ENCODE data around the gene TPX2. TPM values are rescaled to one million over a fixed set of nuclear protein-coding genes. Genes with fewer than 3 reads are reported as not detected.
"Not testable (repeated sequence)": the region's sequence is repeated elsewhere in the genome, so short reads cannot be mapped to it uniquely, and the experiment has no call there.

Gene TPX2
- total RNA-seq, 1 experiment from 2014 or later, result 164 TPM

DNA sequence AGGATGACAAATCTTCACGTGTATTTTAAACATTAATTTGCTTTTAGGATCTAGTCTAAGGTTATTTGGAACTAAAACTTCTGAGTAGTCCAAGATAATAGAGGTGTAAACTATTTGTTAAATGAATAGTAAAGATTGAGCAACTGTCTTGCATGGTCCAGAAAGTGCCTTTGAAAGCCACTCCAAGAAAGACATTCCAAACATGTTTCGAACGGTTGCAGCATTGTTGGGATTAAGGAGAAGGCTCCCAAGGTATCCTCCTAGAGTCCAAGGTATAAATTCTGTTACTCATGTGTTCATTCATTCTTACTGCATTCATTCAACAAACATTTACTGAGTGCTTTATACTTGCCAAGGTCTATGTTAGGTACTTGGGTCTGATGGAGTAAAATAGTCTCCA lies 51.3 kb downstream of the TPX2 start:
- in situ Hi-C loops (cut with HindIII; ENCODE audit: low pct_unique_long_range_greater_than_20kb, low sequenced_read_pairs), result no loop called here
- DNase-seq (ENCODE audit: low read depth), result no peak

DNA sequence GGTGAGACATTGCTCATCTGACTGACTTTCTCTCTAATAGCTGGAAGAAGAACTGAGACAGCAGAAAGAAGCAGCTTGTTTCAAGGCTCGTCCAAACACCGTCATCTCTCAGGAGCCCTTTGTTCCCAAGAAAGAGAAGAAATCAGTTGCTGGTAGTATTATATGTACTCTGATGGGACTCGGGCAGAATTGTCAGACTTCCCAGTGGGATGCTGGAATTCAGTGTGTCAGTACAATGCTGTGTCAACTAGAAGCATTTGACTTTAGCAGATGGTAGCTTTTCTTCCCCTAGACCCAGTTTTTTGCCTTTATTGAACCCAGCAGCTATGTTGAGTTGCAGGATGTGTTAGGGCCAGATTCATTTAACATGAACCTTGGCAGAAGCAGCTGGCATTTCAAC lies 58.3 kb downstream of the TPX2 start:
- in situ Hi-C loops (cut with HindIII; ENCODE audit: low pct_unique_long_range_greater_than_20kb, low sequenced_read_pairs), result no loop called here
- DNase-seq (ENCODE audit: low read depth), result no peak

DNA sequence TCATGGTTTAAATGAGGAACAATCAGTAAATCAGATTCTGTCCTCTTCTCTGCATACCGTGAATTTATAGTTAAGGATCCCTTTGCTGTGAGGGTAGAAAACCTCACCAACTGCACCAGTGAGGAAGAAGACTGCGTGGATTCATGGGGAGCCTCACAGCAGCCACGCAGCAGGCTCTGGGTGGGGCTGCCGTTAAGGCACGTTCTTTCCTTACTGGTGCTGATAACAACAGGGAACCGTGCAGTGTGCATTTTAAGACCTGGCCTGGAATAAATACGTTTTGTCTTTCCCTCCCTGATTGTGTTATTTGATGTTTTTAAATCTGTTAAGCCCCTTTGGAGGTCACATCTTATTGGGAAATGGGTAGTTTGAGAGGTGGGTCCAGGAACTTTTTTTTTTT lies 62.4 kb downstream of the TPX2 start:
- in situ Hi-C loops (cut with HindIII; ENCODE audit: low pct_unique_long_range_greater_than_20kb, low sequenced_read_pairs), result no loop called here
- no peak for DNase-seq (ENCODE audit: low read depth)

DNA sequence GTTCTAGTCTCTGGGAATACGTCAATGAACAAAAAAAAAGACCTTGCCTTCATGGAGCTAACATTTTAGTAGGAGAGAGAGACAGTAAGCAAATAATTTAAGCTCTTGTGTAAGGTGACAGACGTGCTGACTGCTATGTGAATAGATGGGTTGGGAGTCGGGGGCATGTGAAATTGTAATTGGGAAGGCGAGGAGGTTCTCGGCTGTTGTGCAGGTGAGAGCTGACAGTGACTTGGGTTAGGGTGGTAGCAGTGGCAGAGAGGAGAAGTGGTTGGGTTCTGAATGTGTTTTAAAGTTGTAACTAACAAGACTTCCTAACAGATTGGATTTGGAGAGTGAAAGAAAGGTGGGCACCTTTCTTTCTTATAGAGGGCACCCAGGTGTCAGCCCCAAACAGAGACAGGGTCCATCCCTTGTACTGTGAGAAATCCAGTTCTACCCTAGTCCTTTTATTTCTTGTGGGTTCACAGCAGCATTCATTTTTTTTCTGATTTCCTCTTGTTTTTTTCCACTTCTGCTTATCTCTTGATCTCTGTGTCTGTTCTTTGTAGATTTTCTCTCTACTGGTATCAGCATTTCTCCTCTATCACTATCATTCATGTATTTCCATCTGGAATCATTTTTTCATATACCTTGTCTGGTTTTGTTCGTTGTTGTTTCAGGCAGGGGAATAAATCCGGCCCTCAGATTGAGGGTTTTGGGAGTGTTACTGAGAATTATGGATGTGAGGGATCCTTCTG lies 64.6 kb downstream of the TPX2 start:
- in situ Hi-C loops (cut with HindIII; ENCODE audit: low pct_unique_long_range_greater_than_20kb, low sequenced_read_pairs), result no loop called here
- DNase-seq (ENCODE audit: low read depth), result no peak

DNA sequence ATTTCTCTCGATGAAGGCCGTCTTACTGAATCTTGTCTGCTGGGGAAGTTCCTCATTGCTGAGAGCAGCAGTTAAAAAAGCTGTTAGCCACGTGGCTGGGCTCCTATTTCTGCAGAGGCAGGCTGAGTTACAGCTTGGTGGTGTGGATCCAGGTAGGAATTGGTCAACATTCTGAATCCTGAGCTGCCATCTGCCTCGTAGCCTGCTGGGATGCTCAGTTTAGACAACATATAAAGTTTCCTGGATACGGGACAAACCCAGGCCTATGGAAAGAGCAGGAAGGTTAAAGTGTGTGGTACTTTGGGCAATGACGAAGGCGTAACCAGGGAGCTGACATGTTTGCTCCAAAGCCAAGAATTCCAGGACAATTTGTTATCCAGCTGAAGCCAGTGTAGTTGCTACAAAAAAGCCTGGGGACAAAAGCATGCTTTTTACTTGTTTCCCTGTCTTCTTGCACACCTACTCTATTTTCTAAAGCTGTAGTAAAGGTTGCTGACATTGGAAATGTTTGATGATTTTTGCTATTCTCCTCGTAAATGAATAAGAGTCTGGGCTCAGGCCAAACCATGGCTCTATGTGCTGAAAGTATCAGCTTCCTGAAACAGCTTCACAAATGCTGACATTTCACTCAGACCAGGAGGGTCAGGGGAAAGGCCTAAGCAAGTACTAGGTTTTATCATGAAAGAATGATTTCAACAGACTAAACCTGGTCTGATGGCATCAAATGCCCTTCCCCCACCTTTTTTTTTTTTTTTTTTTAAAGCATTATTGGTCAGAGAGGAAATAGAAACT lies 67.7 kb downstream of the TPX2 start:
- DNase-seq (ENCODE audit: low read depth), result no peak
- in situ Hi-C loops (cut with HindIII; ENCODE audit: low pct_unique_long_range_greater_than_20kb, low sequenced_read_pairs), result no loop called here

DNA sequence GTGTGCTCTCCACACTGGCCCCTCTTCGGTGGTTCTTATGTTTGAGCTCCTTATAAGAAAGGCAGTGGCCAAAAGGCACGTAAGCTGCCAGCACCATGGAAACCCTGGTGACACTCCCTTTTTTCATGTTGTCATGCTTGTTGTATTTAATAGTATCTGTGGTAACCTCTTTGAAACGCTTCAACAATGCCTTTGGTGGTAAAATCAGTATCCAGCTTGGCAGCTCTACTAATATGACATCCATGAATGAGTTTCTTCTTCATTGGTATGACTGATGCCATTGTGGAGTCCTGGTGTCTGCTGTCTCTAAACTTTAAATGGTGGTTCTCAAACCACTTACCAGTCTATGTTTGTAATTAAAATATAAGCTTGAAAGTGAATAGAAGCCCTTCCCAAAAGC lies 69.4 kb downstream of the TPX2 start:
- peak; percentile 27 for DNase-seq (ENCODE audit: low read depth)
- in situ Hi-C loops (cut with HindIII; ENCODE audit: low pct_unique_long_range_greater_than_20kb, low sequenced_read_pairs), result no loop called here

DNA sequence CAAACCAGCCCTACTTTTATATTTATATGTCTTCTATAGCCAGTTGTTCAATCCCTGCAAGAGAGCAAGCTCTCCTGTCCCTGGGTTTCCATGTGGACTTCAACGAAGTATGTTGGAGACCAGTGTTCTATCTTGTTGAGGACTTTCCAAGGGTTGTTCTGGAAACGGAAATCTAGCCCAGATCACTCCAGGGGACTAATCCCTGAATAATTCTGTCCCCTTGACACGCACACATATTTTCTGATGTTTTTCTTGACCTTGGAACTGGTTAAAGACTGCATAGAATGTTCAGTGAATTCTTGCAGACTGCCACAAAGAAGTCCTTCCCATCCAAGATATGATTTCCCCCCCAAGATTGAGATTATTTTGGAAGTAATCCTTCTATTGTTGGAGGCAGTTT lies 70.6 kb downstream of the TPX2 start:
- in situ Hi-C loops (cut with HindIII; ENCODE audit: low pct_unique_long_range_greater_than_20kb, low sequenced_read_pairs), result no loop called here
- no peak for DNase-seq (ENCODE audit: low read depth)

DNA sequence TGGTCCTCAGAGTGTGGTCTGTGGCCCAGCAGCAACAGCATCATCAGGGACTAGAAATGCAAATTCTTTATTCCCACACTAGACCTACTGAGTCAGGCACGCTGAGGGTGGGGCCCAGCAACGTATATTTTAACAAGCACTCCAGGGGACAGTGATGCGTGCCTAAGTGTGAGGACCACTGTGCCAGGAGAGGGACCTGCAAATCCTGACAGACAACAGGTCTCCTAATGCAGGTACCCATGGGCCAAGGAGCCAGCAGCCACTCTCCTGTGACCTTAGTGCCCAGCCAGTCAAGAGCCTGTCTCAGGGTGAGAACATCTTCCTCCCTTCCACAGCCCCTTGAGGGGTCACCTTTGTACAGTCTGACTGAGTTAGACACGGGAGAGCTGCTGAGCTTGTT lies 72.1 kb downstream of the TPX2 start:
- in situ Hi-C loops (cut with HindIII; ENCODE audit: low pct_unique_long_range_greater_than_20kb, low sequenced_read_pairs), result no loop called here
- DNase-seq (ENCODE audit: low read depth), result no peak

DNA sequence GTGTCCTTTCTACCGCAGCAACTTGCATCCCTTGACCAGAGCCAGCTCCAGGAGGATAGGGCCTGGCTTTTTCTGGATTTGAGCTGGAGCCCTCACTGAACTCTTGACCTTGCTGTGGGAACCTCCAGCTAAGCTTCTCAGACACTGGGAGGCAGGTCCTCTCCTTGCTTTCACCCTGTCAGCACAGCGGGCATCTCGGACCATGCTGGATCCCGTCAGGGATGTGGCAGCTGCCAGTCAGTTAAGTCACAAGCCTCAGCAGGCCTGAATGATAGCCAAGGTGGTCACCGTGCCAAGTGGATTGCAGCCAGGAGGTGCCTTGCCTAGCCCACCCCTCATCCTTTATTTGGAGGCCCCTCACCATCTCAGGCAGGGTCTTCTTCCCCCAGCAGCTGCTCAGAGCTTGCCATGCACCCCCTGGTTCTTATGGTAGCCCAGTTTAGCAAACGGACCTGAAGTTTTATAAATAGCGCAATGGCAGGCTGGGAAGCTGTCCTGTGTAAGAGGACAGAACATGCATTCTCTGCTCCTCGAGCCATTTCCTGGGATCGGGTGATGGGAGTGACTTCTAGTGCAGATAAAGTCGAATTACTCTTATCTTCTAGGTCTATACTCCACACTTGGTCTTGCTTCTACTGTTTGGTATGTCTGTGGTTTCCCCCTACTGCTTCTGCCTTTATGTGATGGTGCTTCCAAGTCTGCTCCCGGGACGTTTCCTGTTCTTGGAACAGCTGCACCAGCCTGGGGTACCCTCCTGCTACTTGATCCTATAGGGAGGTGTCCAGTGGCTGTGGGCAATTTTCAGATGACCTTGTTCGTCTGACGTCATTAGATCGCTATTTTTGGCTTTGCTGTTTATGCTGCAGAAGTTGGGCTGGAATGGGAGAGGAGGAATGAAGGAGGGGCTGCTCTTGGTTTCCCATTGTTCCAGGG lies 73.0 kb downstream of the TPX2 start:
- no peak for DNase-seq (ENCODE audit: low read depth)
- in situ Hi-C loops (cut with HindIII; ENCODE audit: low pct_unique_long_range_greater_than_20kb, low sequenced_read_pairs), result no loop called here

DNA sequence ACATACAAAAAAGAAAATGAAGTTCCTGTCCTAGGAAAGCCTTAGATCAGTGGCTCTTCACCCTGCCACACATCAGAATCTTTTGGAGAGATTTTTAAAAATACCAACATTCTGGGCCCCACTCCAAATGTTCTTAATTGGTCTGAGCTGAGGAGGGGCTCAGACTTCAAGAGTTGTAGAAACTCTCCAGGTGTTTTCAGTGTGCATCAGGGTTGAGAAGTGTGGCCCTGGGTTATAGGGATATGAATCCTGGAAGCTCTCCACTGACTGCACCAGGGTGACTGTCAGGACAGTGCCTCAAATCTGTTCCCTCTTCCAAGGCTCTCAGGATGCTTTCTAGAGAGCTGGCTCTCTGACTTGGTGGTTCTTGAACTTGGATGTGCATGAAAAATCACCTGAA lies 74.5 kb downstream of the TPX2 start:
- DNase-seq (ENCODE audit: low read depth), result no peak
- in situ Hi-C loops (cut with HindIII; ENCODE audit: low pct_unique_long_range_greater_than_20kb, low sequenced_read_pairs), result no loop called here

DNA sequence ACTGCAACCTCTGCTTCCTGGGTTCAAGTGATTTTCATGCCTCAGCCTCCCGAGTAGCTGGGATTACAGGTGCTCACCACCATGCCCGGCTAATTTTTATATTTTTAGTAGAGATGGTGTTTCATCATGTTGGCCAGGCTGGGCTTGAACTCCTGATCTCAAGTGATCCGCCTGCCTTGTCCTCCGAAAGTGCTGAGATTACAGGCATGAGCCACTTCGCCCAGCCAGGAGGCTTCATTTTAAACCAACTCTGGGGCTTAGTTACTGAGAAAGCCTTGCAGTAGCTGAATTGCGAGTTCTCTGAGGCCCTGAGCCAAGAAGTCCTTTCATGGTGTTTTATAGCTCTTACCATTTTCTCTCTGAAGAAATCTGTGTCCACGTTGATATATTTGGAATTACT lies 75.1 kb downstream of the TPX2 start:
- in situ Hi-C loops (cut with HindIII; ENCODE audit: low pct_unique_long_range_greater_than_20kb, low sequenced_read_pairs); DNase-seq (ENCODE audit: low read depth): not testable (repeated sequence)

DNA sequence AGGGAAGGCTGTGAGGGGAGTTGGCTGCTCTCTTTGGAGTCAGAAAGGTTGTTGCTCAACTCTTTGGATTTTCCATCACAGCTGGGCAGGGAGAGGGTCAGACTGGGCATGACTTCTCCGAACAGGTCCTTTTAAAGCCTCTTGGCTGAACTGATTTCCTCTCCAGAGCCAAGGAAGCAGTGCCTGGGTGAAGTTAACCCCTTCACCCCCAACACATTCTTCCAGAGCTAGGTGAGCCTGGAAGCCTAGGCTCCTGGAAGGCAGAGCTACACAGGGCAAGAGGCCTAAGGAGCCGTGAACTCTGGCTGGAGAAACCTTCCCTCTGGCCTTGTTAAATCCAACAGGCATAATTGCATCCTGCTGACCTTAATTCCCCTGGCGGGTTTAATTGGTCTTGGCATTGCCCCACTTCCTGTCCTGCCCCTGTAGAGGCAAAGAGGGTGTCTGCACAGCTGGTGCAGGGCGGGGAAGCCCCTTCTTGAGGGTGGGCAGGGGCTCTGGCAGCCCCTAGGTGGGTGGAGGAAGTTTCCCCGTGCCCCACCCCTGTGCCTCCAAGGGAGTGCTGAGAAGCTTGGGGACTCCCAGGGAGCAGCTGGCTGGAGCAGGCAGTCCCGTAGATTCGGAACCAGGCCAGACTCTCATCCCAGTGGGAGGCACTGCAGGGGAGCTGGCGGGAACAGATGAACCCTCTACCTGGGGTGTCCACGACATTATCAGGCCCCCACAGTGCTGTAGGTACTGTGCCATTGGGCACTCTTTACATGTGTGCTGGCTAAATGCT lies 76.5 kb downstream of the TPX2 start:
- in situ Hi-C loops (cut with HindIII; ENCODE audit: low pct_unique_long_range_greater_than_20kb, low sequenced_read_pairs), result no loop called here
- DNase-seq (ENCODE audit: low read depth), result no peak

DNA sequence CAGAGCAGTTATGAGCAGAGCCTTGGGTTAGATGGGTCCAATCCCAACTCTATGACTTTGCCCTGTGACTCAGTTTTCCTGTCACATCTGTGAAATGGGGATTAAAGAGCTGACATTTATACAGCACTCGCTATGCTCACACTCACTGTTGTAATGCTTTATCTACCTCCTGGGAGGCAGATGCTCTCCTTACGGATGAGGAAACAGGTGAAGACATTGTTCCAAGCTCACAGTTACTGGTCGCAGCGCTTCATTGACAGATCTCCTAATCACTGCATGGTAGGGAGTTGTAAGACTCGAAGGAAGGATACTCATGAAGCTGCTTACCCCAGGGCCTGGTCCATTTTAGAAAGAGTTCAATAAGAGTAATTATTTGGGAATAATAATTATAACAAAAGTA lies 77.1 kb downstream of the TPX2 start:
- in situ Hi-C loops (cut with HindIII; ENCODE audit: low pct_unique_long_range_greater_than_20kb, low sequenced_read_pairs), result no loop called here
- DNase-seq (ENCODE audit: low read depth), result no peak

DNA sequence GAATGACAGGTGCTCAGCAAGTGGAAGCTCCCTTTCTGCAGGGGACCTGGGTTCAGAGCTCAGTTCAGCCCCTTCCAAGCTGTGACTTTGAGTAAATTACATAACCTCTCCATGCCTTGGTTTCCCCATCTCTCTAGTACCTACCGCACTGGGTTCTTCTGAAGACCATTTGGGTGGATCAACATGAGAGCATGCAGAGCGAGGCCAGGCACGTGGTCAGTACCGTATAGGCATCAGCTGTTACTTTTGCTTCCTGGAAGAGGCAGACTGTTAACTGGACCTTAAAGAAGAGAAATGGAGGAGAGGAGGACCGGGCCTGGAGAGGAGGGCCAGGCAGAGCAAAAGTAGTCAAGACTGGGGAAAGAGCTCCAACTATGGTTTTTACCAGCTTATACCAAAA lies 78.4 kb downstream of the TPX2 start:
- DNase-seq (ENCODE audit: low read depth), result no peak
- in situ Hi-C loops (cut with HindIII; ENCODE audit: low pct_unique_long_range_greater_than_20kb, low sequenced_read_pairs), result no loop called here

DNA sequence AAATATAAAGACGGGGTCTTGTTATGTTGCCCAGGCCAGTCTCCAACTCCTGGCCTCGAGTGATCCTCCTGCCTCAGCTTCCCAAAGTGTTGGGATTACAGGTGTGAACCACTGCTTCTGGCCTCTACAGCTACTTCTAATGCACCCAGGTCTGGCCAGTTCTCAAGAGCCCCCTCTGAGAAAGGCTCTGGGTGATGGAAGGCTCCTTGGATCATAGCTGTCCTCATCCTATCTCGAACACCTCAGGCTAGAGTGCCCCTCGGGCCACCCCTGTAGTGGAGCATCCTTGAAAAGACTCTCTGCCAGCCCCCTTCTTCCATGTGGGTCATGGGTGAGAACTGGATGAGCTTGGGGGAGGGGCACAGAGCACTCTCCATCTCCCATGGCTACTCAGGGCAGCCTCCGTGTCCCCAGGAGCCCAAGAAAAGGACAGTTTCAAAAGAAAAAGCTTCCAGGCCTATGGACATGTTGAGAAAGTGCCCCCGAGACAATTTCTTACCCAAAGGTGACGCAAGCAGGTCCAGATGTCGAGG lies 79.4 kb downstream of the TPX2 start:
- no peak for DNase-seq (ENCODE audit: low read depth)
- in situ Hi-C loops (cut with HindIII; ENCODE audit: low pct_unique_long_range_greater_than_20kb, low sequenced_read_pairs), result no loop called here

DNA sequence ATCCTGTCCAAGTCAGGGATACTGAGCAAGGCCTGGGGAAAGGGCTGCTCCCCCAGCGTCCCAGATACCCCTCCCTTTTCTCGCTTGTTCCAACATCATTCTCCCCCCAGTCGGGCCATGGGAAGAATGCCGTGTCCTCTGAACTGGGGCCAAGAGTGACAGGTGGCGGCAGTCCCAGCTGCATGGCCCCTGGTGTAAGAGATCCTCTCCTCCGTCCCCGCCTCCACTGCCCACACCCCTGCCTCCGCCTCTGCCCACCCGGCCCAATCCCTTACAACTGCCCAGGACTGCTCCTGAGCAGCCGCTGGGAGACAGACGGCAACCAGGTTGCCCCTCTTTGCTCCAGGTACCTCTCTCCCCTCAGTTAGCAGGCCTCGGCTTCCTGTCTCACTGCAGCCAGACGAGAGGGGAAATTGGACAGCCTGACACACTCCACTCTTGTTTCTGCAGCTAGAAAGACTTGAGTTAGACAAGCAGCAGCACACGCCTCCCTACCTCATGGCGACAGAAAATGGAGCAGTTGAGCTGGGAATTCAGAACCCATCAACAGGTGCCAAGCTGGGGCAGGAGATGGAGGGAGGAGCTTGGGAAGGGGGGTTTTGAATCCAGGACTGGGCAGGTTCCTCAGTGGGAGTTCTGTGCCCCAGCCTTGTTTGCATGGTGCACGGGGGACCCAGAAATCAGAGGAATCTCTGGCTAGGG lies 80.1 kb downstream of the TPX2 start, which contains the start of gene MYLK2:
Gene MYLK2 (plus strand): TSS at position 274 of the 702 bp plus-strand sequence. CDS start 225 bp downstream, at position 499.
- no peak for DNase-seq (ENCODE audit: low read depth)
- in situ Hi-C loops (cut with HindIII; ENCODE audit: low pct_unique_long_range_greater_than_20kb, low sequenced_read_pairs), result no loop called here

DNA sequence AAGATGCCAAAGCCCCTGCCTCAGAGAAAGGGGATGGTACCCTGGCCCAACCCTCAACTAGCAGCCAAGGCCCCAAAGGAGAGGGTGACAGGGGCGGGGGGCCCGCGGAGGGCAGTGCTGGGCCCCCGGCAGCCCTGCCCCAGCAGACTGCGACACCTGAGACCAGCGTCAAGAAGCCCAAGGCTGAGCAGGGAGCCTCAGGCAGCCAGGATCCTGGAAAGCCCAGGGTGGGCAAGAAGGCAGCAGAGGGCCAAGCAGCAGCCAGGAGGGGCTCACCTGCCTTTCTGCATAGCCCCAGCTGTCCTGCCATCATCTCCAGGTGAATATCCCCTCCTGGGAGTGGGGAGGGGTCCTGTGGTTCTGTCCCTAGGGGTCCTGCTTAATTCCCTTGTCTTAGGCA lies 81.1 kb downstream of the TPX2 start:
- in situ Hi-C loops (cut with HindIII; ENCODE audit: low pct_unique_long_range_greater_than_20kb, low sequenced_read_pairs), result no loop called here
- DNase-seq (ENCODE audit: low read depth), result no peak
